Measurements from ENCODE around the gene TBC1D22A.

The TBC1D22A gene

DNA sequence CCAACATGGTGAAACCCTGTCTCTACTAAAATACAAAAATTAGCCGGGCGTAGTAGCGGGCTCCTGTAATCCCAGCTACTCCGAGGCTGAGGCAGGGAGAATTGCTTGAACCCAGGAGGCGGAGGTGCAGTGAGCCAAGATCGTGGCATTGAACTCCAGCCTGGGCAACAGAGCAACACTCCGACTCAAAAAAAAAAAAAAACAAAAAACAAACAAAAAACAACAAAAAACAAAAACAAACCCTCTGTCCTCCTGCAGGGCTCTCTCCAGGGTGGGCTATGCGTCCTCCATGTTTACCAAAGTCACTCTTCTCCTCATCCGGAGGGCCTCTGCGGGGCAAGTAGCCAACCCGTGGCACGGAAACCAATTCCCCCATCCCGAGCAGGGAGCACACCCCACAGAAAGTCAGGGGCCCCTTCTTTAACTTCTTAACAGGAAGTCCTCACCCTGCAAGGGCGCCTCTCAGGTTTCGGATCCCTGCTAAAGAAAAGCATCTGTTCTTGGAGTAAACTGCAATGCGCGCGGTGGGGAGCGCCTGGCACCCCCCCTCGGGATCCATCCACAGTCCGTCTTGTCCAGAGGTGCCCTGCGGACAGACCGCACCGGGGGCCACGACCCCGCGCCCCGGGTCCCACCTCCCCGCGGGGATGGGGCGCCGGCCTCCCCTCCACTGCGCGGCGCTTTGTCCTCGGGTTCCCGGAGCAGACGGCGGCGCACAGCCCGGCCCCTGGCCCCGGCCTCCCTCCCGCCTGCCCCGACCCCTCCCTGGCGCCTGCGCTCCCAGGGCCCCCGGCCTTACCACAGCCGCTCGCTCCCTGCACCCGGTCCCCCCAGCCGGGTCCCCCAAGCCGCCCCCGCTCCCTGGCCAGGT, 25.1 kb upstream of the TBC1D22A start:
- DNase-seq (ENCODE audit: low read depth in 1 of 2, low spot score in 1 of 2): peak in 1 of 2 donors; percentile 28

DNA sequence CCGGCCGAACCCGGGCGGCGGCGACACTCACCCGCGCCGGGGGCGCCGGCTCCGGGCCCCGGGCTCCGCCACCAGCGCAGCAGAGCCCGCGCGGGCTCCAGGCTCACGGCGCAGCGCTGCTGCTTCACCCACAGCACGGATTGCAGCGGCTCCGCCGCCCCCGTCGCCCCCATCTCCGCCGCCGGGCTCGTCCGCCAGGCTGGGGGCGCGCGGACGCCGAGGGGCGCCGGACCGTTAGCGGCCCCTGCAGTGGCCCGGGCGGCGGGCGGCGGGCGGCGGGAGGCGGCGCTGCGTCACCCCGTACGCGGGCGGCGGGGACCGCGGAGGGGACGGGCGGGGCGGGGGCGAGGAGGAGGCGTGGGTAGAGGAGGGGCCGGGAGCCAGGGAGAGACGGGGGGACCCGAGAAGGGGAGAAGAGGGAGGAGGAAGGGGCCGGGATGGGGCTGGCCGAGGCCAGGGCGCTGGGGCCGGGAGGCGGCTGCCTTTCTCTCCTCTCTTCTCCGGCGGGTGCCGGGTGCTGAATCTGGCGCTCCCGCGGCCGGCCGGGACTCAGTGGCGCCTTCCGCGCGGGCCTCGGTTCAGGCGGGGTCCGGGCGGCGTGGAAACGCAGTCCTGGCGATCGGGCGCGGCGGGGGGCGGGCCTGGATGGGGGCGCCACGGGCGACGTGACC, 24.3 kb upstream of the TBC1D22A start, which contains the start of gene CERK:
Gene CERK, minus strand, starts transcription at position 277 of the 671 bp plus-strand sequence. Its CDS starts 104 bp downstream, at position 173.
- peak; percentile 49 to 57 for DNase-seq (ENCODE audit: low read depth in 1 of 2, low spot score in 1 of 2)

DNA sequence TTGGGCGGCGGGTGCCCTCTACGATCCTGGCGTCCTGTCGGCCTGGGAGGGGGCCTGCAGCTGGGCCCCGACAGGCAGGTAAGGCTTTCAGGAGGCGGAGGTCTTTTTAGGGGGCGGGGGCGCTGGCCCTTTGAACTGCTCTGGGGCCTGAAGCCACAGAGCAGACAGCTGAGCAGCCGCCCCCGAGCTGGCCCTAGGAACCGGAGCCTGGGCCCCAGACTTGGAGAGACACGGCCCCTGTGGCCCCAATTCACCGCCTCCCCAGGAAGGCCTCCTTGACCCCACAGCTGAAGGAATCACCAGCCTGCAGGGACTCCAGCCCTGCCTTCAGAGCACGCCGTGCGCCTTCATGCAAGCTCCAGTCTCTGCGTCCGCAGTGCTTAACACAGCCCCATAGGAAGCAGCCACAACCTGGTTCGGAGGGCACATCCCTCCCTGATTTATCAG, 23.8 kb upstream of the TBC1D22A start:
- no peak for DNase-seq (ENCODE audit: low read depth in 1 of 2, low spot score in 1 of 2)

DNA sequence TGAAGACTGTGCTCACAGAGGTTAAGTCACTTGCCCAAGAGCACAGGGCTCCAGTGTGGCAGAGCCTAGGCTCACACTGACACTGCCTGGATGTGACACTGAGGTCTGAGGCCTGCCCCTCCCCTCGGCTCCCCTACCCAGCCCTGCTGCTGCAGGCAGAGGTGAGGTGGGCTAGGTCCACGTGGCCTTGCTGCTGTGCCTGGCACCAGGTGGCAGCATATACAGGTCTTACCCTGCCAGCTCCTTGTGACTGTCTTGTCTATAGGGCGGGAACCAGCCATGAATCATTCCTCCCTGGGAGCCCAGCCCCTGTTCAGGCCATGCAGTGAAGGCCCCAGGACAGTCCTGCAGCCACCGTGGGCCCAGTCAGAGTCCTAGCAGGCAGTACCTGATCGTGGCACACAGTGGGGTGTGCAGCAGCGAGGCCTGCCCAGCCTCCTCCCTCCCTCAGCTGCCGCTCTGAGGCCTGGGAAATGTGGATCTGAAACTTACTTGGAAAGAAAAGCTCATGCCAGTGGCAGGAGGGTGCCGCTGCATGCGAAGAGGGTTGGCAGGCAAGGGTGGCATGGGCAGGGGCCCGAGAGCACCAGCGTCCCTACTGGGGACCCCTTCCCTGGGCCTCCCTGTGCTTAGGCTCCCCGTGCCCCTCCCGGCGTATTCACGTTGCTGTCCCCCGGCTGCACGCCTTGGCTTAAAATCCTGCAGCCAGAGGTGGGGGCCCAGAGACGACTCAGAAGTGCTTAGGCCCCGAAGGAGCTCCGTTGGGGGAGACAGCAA, 23.2 kb upstream of the TBC1D22A start:
- peak; percentile 43 to 67 for DNase-seq (ENCODE audit: low read depth in 1 of 2, low spot score in 1 of 2)

DNA sequence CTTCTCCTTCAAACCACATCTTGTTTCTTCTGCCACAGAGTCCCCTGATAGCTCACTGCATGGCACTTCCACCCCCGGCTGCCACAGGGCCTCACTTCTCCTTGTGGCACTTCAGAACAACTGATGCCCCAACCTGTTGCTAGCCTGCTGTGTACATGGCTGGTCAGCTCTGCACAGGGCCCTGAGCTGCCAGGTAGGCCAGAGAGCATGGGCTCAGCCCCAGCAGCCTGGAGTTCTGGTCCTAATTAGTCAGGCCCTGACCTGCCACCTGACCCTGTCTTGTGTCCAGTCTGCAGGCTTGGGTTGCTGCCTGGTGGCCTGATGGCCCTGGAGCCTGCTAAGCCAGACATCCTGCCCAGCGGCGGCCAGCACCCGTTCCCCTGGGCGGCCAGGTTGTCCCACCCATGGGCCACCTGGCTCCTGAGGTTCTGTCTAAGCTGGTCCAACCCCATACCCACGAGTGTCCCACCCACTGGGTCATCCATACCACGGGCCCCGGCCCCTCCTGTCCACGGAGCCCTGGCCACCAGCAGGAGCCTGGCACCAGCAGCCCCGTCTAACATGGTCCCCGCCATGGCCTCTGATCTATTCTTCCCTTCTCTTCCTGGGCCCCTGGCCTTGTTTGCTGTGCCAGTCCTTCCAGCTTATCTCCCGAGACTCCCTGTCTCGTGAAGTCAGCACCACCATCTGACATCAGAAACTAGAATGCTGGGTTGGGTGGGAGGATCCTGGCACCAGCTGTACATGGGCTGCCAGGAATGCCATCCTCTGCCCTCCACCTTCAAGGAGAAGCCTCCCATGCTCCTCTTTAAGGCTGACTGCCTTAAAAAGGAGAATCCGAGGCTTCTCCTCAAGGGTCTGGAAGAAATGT, 21.3 kb upstream of the TBC1D22A start:
- DNase-seq (ENCODE audit: low read depth in 1 of 2, low spot score in 1 of 2): no peak

DNA sequence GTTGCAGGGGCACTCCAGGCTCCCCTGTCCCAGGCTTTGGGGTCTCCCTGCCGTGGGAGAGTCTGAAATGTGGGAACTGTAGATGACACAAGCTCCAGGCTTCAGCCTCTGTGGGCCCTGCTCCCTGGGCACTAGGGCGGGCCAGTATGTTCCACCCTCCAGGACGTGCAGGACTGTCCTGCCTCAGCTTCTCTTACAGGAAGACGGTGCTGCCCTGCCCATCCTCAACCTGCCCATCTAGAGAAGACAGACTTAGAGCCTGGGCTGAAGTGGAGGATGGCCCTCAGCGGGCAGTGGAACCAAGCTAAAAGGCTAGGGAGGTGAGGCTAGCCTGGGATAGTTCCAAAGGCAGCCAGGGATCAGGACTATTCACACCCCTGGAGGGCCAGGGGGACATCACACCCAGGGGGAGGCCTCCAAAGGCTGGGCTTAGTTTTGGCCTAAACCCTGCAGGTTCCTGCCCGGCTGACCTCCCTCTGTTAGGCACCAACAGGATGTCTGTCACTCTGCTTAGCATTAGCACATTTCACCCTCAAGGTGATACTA, 20.4 kb upstream of the TBC1D22A start:
- DNase-seq (ENCODE audit: low read depth in 1 of 2, low spot score in 1 of 2): no peak

DNA sequence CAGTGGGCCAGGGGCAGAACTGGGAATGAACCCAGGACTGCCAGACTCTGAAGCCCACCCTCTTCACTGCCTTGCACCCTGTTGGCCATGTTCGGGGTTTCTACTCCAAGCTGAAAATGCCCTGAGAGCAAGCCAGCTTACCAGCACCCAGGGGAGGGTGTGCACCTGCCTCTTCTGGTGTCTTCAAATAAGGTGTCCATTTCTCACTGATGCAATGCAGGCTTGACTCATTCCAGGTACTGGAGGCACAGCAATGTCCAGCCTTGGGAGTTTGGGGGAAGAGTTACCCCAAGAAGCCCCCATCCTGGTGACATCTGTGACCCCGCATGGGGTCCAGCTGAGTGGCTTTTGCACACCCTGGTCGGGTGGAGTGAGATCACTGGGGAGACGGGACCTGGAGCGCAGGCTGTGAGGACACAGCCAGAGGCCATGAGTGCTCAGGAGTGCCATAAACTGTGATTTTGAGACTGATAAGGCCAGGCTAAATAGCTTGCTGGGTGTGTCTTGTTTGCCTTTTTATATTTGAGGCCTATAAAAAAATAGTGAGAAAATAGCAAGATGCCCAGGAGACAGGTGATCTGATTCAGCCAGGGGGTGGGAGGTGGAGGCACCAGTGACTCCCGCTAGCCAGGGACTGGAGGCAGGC, 19.8 kb upstream of the TBC1D22A start:
- no peak for DNase-seq (ENCODE audit: low read depth in 1 of 2, low spot score in 1 of 2)

DNA sequence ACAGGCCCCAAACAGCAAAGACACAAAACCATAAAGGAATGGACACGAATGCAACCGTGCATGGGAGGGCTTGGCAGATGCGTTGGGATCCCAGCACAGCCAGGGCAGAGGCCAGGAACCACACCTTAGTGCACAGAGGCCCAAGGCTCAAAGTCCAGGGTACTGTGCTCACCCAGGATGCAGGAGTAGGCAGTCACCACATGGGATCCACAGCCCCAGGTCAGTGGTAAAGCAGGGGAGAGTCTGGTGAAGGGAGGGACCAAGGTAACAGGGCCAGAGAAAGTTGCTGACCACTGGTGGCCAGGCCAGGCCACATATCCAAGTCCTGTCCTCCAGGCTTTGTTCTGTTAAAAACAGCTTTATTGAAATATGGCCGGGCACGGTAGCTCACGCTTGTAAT, 17.9 kb upstream of the TBC1D22A start:
- no peak for DNase-seq (ENCODE audit: low read depth in 1 of 2, low spot score in 1 of 2)

DNA sequence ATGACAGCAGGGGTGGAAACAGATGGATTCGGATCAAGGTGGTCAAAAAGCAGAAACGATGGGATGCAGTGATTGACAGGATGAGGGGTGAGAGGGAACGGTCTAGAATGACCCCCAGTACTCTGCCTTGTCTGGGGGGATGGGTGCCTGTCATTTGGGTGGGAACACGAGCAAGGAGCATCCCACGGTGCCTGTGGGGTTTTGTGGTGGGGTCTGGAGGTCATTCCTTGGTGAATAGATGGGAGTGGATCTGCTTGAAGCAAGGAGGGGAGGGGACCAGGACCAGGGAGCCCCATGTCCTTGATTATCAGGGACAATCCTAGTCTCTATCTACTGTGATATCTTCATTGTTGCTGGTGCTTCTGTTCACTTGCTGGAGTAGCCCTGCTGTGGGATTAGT, 16.3 kb upstream of the TBC1D22A start:
- DNase-seq (ENCODE audit: low read depth in 1 of 2, low spot score in 1 of 2): no peak

DNA sequence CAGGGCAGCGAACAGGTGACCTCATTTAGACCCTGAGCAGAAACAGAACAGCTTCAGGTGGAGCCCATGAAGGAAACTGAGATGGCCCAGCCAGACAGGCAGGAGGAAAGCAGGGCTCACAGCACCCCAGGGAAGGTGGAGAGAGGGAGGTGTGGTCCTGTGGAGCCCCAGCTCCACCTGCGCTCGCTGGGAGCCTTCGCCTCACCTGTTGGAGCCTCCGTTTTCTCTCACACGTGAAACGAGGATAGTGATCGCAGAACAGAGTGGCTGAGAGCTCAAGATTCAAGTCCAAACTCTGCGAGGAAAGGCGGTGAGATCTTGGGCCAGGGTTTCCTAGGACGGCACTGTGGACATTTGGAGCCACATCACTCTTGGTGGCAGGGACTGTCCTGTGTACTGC, 15.8 kb upstream of the TBC1D22A start:
- no peak for DNase-seq (ENCODE audit: low read depth in 1 of 2, low spot score in 1 of 2)

DNA sequence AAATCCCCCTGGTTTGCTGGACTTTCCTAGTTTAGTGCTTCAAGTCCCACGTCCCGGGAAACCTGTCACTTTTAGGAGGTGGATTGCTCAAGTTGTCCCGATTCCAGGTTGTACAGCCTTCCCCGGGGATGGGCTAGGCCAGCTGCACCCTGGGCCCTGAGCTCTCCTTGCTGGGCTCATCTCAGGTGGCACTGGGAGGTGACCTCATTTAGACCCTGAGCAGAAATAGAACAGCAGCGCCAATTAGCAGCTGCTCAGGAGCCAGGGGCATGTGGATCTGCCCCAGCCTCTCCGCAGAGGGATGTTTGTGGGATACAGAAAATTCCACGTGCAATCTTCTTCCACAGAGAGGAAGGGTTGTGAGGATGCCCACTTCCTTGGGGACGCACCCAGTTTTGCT, 14.8 kb upstream of the TBC1D22A start:
- DNase-seq (ENCODE audit: low read depth in 1 of 2, low spot score in 1 of 2): no peak

DNA sequence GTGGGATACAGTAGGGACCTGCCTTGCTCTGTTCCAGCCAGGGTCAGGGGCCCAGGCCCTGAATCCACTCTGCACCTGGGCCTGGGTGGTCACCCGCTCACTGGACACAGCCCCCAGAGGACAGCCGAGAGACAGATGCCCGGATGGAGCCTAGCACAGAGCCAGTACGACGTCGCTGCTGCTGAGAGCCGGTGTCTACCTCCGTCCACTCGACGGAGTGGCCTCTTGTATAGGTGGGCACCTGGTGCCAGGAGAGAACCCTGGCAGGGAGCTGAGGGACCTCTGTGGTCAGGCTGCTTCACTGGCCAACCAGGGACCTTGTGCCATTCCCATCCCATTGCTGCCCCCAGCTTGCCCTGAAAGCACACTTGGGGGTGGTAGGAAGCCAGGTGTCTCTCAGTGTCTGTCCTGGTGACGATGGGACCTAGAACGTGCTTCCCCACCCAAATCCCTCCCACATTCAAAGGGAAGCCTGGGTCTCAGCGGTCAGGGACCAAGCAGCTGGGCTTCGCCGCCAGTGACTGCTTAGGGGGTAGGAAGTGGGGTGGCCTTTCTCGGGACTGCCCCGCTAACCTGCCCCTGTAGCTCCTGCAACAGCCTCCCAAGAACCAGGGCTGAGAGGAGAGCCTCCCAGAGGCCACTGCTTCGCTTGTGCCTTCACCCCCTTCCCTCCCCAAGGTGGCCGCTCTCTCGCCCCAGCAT, 14.1 kb upstream of the TBC1D22A start:
- DNase-seq (ENCODE audit: low read depth in 1 of 2, low spot score in 1 of 2): no peak

DNA sequence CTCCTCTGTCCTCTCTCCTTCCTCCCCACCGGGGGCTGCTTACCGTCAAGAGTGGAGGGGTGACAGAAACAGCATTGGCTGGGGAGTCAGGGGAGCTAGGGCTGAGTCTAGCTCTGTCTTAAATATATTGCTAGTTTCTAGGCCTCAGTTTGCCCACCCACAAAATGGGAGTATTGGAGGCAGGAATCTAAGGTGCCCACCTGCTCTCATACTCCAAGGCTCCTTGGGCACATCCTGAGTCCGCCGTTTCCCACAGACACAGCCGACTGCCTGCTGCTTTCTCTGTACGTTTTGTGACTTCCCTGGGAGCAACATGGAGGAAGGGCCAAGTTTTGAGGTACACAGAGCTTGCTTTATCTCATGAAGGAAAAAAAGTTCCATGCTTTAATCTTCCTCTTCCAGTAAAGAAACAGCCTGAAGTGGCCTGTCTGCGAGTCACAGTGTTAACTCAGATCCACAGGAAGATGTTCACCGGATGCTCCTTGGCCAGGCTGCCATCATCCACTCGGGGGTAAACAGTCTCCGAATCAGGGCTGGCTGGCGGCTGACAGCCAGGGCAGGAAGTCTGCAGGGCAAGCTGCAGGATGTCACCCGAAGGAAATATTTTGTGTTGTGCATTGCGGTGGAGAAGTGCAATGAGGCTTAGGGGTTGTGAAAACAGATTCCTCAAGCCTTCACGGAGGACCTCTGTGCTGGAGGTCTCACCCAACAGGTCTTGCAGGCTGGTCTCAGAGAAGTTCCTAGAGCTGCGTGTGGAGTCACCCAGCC, 13.4 kb upstream of the TBC1D22A start:
- peak in 1 of 2 donors; percentile 59 for DNase-seq (ENCODE audit: low read depth in 1 of 2, low spot score in 1 of 2)

DNA sequence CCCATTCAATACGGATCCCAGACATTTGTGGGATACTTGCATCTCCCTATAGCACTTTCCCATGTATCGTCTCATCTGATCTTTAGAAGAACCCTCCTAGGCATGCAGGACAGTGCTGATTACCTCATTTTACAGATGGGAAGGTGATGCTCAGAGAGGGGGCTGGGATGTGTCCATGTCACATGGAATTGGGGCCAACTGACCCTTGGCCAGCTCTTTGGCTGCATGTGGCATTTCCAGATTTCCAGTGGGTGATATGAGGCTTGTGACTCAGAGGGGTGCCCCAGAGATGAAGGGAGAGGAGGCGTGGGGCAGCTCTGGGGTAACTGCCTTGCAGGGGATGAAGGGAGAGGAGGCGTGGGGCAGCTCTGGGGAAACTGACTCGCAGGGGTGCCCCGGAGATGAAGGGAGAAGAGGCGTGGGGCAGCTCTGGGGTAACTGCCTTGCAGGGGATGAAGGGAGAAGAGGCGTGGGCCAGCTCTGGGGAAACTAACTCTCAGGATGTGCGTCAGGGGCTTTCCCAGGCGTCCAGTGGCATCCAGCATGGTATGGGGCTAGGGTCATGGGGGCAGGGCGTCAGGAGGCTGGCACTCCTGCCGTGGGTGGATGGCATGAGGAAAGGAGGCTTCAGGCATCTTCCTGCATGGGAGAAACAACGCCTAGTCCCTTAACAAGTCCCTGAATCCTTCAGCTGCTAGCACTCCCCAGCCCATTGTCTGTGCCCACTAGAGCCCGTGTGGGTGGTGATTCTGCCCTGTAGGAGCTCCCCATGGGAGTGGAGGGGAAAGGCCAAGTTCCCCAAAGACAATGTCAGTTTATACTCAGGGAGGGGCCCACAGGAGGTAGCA, 12.5 kb upstream of the TBC1D22A start:
- DNase-seq (ENCODE audit: low read depth in 1 of 2, low spot score in 1 of 2): no peak

DNA sequence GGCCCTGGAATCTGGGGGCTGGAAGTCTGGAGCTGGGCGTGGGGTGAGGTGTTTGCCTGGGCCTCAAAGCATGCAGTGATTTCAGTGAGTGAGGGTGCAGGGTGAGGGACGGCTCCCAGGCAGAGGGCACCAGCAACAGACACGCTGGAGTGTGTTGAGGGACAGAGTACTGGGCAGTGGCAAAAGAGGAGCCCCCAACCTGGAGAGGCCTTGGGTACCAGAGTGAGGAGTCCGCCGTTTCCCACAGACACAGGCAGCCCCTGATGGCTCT, 12.0 kb upstream of the TBC1D22A start:
- no peak for DNase-seq (ENCODE audit: low read depth in 1 of 2, low spot score in 1 of 2)

DNA sequence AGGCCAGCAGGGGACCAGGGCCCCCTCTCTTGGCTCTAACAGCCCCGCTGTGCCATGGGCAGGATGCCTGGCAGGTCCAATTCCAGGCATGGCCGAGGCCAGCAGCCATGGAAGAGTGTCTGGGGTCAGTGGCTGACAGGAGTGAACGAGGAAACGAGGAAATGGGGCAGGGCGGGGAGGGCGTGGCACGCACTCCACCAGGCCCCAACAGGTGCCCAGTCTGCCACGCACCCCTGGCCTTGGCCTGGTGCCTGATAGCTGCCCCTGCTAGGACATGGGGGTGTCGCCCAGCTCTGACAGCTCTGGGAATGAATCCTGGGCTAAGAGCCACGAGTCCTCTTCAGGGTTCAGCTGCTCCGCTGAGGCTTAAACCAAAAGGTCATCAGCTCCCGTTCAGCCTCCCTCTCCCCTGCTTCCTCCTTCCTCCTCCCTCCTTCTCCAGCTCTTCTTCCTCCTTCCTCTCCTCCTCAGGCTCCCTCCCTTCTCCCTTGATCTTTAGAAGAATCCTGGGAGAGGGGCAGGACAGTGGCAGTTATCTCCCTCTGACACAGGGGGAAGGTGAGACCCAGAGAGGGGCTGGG, 11.5 kb upstream of the TBC1D22A start:
- DNase-seq (ENCODE audit: low read depth in 1 of 2, low spot score in 1 of 2): no peak

DNA sequence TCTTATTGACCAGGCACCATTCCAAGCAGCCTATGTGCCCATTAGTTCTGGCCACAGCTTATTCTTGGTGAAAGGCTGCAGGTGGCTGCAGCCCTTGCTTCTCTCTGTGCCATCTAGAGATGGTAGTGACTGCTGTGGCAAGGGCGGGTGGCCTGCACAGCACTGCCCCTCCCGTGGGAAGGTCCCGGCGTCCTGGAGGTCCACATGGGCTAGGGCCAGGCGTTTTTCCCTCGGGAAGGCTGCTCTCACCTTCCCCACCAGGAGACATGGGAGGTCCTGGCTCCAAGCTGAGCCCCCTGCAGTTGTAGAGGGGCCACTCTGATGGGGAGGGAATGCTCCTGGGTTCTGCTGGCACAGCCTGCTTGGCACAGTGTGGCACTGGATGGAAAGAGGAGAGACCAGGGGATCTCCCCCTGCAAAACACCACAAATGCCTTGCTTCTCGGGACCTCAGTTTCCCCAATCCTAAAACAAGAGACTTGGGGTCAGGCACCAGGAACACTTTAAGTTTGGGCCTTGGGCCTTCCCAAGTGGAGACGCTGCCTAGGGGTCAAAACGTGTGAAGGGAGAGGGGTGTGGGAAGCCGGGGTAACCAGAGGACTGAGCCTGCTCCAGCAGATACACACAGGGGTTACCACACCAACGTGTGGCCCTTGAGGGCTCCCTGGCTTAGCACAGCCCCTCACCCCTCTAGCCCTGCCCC, 10.0 kb upstream of the TBC1D22A start:
- DNase-seq (ENCODE audit: low read depth in 1 of 2, low spot score in 1 of 2): no peak
